SK-N-SH (cell line): ENCODE data around the gene CEP44.

ENCODE experiments used
- CHD2 ChIP-seq: fragments of 150-350 bp; IDR thresholded peaks from 2 replicates; pipeline ENCODE4 v1.6.1; 2018; ENCODE audit warnings: low read length; ENCODE audit not compliant: partially characterized antibody
- EP300 ChIP-seq, 2 experiments: IDR thresholded peaks; 2 replicates each; pipeline versions ENCODE4 v1.4.0 to v1.6.1; 2012; ENCODE audit warnings: borderline replicate concordance in 1 of 2, low read depth in 1 of 2, low read length in 1 of 2
- EZH2phosphoT487 ChIP-seq: fragments of 200-600 bp; sonication (generic); IDR thresholded peaks from 2 replicates; pipeline ENCODE4 v1.6.1; 2017; ENCODE audit warnings: low read depth, mixed run types, mild to moderate bottlenecking, antibody characterized with exemption, moderate library complexity, borderline replicate concordance
- MAX ChIP-seq: IDR thresholded peaks from 2 replicates; pipeline ENCODE4 v1.4.0; 2012; ENCODE audit warnings: low read depth
- MXI1 ChIP-seq: IDR thresholded peaks from 2 replicates; pipeline ENCODE4 v1.6.1; 2012; ENCODE audit warnings: mild to moderate bottlenecking, low read depth, low read length, improper control_type of control experiment
- NRF1 ChIP-seq: IDR thresholded peaks from 2 replicates; pipeline ENCODE4 v1.6.1; 2012; ENCODE audit warnings: low read depth, mild to moderate bottlenecking, low read length
- POLR2AphosphoS5 ChIP-seq: IDR thresholded peaks from 2 replicates; pipeline ENCODE4 v1.6.1; 2012; ENCODE audit warnings: low read depth, low read length
- RAD21 ChIP-seq: IDR thresholded peaks from 2 replicates; pipeline ENCODE4 v1.6.1; 2012; ENCODE audit warnings: mild to moderate bottlenecking, low read length
- SIN3A ChIP-seq: IDR thresholded peaks from 2 replicates; pipeline ENCODE4 v1.6.1; 2012; ENCODE audit warnings: low read depth, mild to moderate bottlenecking, low read length, moderate library complexity, borderline replicate concordance
- TAF1 ChIP-seq: IDR thresholded peaks from 2 replicates; pipeline ENCODE4 v1.6.1; 2012; ENCODE audit warnings: low read depth, mild to moderate bottlenecking, low read length, moderate library complexity, borderline replicate concordance
- TF ChIP-seq, protein P1 (sequence below): IDR thresholded peaks from 2 replicates; pipeline ENCODE4; 2012
- TF ChIP-seq, protein P2 (sequence below): fragments of 200-600 bp; sonication (generic); IDR thresholded peaks from 2 replicates; pipeline ENCODE4 v1.6.1; 2017; ENCODE audit warnings: antibody characterized with exemption, mild to moderate bottlenecking, moderate library complexity

- no peak for TF ChIP-seq SIN3A
- TF ChIP-seq CHD2 = no peak
- TF ChIP-seq, protein P1, sequence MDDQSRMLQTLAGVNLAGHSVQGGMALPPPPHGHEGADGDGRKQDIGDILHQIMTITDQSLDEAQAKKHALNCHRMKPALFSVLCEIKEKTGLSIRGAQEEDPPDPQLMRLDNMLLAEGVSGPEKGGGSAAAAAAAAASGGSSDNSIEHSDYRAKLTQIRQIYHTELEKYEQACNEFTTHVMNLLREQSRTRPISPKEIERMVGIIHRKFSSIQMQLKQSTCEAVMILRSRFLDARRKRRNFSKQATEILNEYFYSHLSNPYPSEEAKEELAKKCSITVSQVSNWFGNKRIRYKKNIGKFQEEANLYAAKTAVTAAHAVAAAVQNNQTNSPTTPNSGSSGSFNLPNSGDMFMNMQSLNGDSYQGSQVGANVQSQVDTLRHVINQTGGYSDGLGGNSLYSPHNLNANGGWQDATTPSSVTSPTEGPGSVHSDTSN = no peak
- TF ChIP-seq, protein P2, sequence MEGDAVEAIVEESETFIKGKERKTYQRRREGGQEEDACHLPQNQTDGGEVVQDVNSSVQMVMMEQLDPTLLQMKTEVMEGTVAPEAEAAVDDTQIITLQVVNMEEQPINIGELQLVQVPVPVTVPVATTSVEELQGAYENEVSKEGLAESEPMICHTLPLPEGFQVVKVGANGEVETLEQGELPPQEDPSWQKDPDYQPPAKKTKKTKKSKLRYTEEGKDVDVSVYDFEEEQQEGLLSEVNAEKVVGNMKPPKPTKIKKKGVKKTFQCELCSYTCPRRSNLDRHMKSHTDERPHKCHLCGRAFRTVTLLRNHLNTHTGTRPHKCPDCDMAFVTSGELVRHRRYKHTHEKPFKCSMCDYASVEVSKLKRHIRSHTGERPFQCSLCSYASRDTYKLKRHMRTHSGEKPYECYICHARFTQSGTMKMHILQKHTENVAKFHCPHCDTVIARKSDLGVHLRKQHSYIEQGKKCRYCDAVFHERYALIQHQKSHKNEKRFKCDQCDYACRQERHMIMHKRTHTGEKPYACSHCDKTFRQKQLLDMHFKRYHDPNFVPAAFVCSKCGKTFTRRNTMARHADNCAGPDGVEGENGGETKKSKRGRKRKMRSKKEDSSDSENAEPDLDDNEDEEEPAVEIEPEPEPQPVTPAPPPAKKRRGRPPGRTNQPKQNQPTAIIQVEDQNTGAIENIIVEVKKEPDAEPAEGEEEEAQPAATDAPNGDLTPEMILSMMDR = no peak
- TF ChIP-seq EZH2phosphoT487 = no peak
- no peak for TF ChIP-seq NRF1
- TF ChIP-seq MXI1 = no peak
- no peak for TF ChIP-seq EP300 (IDR thresholded peaks at IDR 0.05; ENCODE audit: borderline replicate concordance in 1 of 2, low read depth in 1 of 2, low read length in 1 of 2)
- no peak for TF ChIP-seq POLR2AphosphoS5
- no peak for TF ChIP-seq MAX
- no peak for TF ChIP-seq RAD21
- TF ChIP-seq TAF1 = no peak
These were observed 27.9 kb upstream of the CEP44 start for GRCh38 chr4:174255786-174256185.
